ENCODE data around the gene TBC1D4.

Gene TBC1D4

GRCh38 chr13:75366380-75367280, 115.3 kb downstream of the TBC1D4 start:
- no peak overlapping the region for H3K27ac ChIP-seq

GRCh38 chr13:75365724-75366173, 116.2 kb downstream of the TBC1D4 start:
- no peaks in the 10 kb centered on the region for H3K27me3 ChIP-seq (ENCODE audit: insufficient read depth, low read depth, severe bottlenecking)
- H3K4me3 ChIP-seq (ENCODE audit: low read depth, low read length): no peak overlapping the region
- H3K36me3 ChIP-seq: no peaks in the 10 kb centered on the region
- H3K9me3 ChIP-seq (ENCODE audit: severe bottlenecking): no peaks in the 10 kb centered on the region
- DNase-seq: no peak
- TF ChIP-seq CTCF (IDR thresholded peaks at IDR 0.05; ENCODE audit: low read depth, low read length): no peak
- H3K27ac ChIP-seq: no peak overlapping the region

More at GRCh38 chr13:75366380-75367280, 115.3 kb downstream of the TBC1D4 start:
- no peaks in the 10 kb centered on the region for H3K9me3 ChIP-seq (ENCODE audit: severe bottlenecking)
- H3K36me3 ChIP-seq: no peaks in the 10 kb centered on the region
- no peaks in the 10 kb centered on the region for H3K27me3 ChIP-seq (ENCODE audit: insufficient read depth, low read depth, severe bottlenecking)
- H3K4me3 ChIP-seq (ENCODE audit: low read depth, low read length): no peak overlapping the region
- DNase-seq: no peak
- TF ChIP-seq CTCF (IDR thresholded peaks at IDR 0.05; ENCODE audit: low read depth, low read length): no peak

GRCh38 chr13:75364131-75364713, 117.7 kb downstream of the TBC1D4 start:
- DNase-seq: no peak
- Histone ChIP-seq H3K4me3 (ENCODE audit: low read depth, low read length) (no peak overlapping the region), H3K27ac (no peak overlapping the region), H3K36me3 (no peaks in the 10 kb centered on the region), H3K27me3 (ENCODE audit: insufficient read depth, low read depth, severe bottlenecking) (no peaks in the 10 kb centered on the region), H3K9me3 (ENCODE audit: severe bottlenecking) (no peaks in the 10 kb centered on the region)
- TF ChIP-seq CTCF (IDR thresholded peaks at IDR 0.05; ENCODE audit: low read depth, low read length): no peak

- Histone ChIP-seq H3K36me3 (no peaks in the 10 kb centered on the region), H3K27me3 (ENCODE audit: insufficient read depth, low read depth, severe bottlenecking) (no peaks in the 10 kb centered on the region), H3K27ac (no peak overlapping the region), H3K9me3 (ENCODE audit: severe bottlenecking) (no peaks in the 10 kb centered on the region), H3K4me3 (ENCODE audit: low read depth, low read length) (no peak overlapping the region)
- no peak for TF ChIP-seq CTCF (IDR thresholded peaks at IDR 0.05; ENCODE audit: low read depth, low read length)
- DNase-seq: no peak
Observed at GRCh38 chr13:75363371-75363770, 118.6 kb downstream of the TBC1D4 start.

GRCh38 chr13:75362026-75362425, 119.9 kb downstream of the TBC1D4 start:
- Histone ChIP-seq H3K27me3 (ENCODE audit: insufficient read depth, low read depth, severe bottlenecking) (no peaks in the 10 kb centered on the region), H3K27ac (no peak overlapping the region), H3K9me3 (ENCODE audit: severe bottlenecking) (no peaks in the 10 kb centered on the region), H3K4me3 (ENCODE audit: low read depth, low read length) (no peak overlapping the region), H3K36me3 (no peaks in the 10 kb centered on the region)
- no peak for TF ChIP-seq CTCF (IDR thresholded peaks at IDR 0.05; ENCODE audit: low read depth, low read length)
- no peak for DNase-seq

Measured in WERI-Rb-1 (cell line).